ENCODE data around the gene PARVB.
"Not testable (repeated sequence)": the region's sequence is repeated elsewhere in the genome, so short reads cannot be mapped to it uniquely, and the experiment has no call there.

DNA sequence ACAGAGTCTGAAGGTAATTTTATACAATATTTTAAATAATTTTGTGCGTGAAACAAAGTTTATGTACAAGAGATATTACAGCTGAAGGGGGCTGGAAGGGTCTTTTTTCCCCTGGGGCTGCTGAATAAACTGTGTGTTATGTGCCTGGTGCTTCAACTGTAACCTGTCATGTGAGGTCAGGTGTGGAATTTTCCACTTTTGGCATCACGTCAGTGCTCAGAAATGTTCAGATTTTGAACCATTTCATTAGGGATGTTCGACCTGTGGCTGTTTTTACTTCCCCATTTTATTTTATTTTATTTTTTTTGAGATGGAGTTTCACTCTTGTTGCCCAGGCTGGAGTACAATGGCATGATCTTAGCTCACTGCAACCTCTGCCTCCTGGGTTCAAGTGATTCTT, 7.5 kb upstream of the PARVB start:
- TF ChIP-seq, protein P1, sequence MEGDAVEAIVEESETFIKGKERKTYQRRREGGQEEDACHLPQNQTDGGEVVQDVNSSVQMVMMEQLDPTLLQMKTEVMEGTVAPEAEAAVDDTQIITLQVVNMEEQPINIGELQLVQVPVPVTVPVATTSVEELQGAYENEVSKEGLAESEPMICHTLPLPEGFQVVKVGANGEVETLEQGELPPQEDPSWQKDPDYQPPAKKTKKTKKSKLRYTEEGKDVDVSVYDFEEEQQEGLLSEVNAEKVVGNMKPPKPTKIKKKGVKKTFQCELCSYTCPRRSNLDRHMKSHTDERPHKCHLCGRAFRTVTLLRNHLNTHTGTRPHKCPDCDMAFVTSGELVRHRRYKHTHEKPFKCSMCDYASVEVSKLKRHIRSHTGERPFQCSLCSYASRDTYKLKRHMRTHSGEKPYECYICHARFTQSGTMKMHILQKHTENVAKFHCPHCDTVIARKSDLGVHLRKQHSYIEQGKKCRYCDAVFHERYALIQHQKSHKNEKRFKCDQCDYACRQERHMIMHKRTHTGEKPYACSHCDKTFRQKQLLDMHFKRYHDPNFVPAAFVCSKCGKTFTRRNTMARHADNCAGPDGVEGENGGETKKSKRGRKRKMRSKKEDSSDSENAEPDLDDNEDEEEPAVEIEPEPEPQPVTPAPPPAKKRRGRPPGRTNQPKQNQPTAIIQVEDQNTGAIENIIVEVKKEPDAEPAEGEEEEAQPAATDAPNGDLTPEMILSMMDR (IDR thresholded peaks at IDR 0.05 in 4 of 5, conservative IDR thresholded peaks at IDR 0.05 in 1 of 5) = not testable (repeated sequence)
- TF ChIP-seq POLR2A (IDR thresholded peaks at IDR 0.05) = not testable (repeated sequence)

All from gastrocnemius medialis (tissue), 4 donors.